Limb (tissue), 2 donors: ENCODE data around the gene KRT26.
"Not testable (repeated sequence)": the region's sequence is repeated elsewhere in the genome, so short reads cannot be mapped to it uniquely, and the experiment has no call there.

Source experiments
- DNase-seq, 2 donors: peaks; one replicate each; pipeline ENCODE4 v3.0.0-alpha.2; 2016; ENCODE audit errors: extremely low spot score in 2 of 2

The KRT26 gene

GRCh38 chr17:40794466-40794865 lies 22.5 kb upstream of the KRT26 start:
- DNase-seq, result no peak

DNA sequence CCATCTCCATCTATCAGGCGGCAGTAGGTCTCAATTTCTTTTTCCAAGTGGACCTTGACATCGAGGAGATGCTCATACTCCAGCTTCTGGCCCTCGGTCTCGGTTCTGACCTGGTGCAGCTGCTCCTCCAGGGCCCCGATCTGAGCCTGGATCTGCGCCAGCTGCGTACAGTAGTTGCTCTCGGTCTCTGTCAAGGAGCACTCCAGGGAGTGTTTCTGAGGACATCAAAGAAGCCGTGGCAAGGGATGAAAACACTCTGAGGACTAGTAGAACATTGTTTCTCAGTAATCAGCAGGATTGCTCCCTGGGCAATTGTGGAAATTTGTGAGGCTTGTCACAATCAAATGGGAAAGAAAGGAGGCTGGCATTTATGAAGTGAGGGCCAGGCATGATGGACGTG lies 21.8 kb upstream of the KRT26 start:
- DNase-seq, result no peak

GRCh38 chr17:40791787-40792436 lies 19.9 kb upstream of the KRT26 start:
- peak in 1 of 2 donors; percentile 63 for DNase-seq

DNA sequence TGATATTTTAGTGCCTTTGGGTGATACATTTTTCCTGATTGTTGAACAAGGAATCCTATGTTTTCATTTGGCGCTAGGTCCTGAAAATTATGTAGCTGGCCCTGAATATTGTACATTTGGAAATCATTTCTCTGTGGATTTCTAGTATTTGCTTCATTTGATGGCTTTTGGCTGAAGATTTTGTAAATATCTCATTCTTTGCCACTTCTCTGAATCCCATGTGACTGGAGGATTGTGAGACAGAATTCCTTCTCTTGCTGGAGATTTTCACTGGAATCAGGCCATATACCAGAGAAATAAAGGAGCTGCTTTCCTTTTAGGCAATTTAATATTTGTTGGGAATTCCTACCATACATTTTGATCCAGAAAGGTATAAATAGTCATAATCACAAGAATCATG lies 19.1 kb upstream of the KRT26 start:
- DNase-seq, result no peak

DNA sequence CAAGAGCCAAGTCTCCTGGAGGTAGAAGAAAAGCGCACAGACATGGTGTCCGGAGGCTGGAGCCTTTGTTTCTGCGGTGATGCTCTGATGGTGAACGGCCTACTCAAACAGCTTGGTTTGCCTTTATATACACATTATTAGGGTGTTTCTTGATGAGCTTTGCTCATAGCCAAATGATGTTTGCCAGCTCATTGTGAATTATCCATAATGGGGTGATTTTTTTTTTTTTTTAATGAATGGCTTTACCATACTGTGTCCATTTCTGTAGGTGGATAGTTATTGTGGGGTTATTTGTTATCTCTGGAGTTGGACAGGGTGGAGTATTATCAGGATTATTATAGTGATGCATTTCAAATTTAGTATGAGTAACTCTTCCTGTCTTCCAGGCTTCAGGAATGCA lies 10.4 kb upstream of the KRT26 start, which contains the start of gene KRT27:
TSS of gene KRT27 (minus strand) at position 101 of the 400 bp plus-strand sequence. CDS start at position 44, 57 bp downstream.
- no peak for DNase-seq

DNA sequence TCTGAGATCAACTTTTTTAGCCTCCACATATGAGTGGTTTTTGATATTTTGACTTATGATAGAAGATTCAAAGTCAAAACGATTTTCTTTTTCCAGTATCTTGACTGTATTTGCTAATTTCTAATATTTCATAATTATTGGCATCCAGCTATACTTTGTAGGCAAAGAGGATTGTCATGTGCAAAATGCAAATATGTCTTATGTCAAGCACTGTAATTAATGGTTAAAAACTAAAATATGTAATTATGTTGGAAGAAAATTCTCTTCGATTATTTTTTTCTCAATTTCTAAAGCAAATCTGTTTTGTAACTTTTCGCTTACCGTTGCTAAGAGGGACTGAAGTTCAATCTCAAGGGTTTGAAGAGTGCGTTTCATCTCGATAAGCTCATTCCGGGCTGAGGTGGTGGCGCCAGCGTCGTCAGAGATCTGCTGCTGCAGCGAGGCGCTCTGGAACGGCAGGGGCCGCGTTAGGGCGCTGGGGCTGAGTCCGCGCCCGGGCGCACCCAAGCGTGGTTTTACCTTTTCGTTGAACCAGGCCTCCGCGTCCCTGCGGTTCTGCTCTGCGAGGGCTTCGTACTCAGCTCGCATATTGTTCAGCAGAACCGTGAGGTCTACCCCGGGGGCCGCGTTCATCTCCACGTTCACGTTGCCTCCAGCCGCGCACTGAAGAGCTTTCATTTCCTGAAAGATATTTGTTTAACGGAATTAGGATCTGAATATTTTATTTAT lies 7.3 kb upstream of the KRT26 start:
- DNase-seq, result no peak

GRCh38 chr17:40778461-40778860 lies 6.5 kb upstream of the KRT26 start:
- no peak for DNase-seq

GRCh38 chr17:40777971-40778370 lies 6.0 kb upstream of the KRT26 start:
- DNase-seq, result no peak

DNA sequence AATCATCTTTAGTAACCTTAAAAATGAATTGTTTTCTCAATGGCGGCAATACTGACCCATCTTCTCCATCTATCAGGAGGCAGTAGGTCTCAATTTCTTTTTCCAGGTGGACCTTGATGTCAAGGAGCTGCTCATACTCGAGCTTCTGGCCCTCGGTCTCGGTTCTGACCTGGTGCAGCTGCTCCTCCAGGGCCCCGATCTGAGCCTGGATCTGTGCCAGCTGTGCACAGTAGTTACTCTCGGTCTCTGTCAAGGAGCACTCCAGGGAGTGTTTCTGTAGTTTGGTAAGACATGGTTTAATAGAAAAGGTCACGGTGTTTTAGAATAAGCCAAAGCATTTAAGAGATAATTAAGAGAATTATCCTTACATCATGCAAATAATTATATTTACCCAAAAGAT lies 5.5 kb upstream of the KRT26 start:
- DNase-seq, result no peak

DNA sequence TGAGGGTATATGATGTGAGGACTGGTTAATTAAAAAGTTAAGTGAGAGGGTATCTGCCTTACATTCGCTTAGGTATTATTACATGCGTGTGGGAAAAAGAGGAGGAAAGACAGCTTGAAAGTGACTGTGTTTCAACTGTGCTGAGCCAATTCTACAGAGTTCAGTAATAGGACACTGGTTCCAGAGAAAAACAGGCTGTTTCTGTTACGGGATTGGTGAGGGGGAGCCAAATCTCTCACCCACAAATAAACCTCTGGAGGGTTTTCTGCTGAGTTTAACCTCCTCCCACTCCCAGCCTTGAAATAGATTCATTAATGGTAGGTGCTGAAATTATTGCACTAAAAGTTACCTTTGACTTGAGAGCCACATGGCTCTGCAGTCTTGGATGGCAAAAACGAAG lies 3.9 kb upstream of the KRT26 start:
- DNase-seq, result peak in 1 of 2 donors; percentile 7

- no peak for DNase-seq
Measured at GRCh38 chr17:40765657-40766056, 6.3 kb downstream of the KRT26 start.

DNA sequence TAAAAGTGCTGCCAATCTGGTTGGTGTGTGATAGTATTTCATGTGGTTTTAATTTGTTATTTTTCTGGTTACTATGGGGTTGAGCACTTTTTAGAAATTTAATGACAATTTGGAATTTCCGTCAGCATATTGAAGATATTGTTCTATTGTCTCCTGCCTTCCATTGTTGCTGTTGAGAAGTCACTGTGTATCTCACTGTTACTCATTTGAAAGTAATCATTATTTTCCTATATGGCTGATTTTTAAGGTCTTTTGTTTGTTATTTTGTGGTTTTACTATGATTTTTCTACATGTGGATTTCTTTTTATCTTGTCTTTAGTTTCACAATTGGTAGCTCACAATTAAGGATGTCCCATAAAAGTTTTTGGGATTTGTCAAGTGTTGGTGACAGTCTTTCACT lies 8.2 kb downstream of the KRT26 start:
- no peak for DNase-seq

DNA sequence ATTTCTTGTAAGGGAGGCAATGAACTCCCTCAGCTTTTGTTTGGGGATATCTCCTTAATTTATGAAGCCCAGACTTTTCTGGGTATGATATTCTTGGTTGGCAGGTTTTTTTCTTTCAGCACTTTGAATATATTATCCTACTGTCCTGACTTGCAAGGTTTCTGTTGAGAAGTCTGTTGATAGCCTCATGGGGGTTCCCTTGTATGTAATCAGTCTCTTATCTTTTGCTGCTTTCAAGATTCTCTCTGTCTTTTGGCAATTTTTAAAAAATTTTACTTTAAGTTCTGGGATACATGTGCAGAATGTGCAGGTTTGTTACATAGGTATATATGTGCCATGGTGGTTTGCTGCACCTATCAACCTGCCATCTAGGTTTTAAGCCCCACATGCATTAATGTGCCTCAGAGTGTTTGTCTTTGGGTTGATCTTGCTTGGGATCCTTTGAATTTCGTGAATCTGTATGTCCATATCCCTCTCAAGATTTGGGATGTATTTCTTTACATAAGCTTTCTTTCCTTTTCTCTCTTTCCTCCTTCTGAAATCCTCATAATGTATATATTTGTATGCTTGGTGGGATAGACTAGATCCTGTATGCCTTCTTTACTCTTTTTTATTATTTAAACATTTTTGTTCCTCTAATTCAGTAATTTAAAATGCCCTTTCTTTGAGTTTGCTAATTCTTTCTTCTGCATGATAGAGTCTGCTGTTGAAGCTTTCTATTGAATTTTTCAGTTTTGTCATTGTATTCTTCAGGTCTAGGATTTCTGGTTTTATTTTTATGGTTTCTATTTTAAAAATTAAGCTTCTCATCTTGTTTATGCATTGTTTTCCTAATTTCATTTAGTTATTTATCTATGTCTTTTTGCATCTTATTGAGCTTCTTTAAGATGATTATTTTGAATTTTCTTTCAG lies 11.6 kb downstream of the KRT26 start:
- no peak for DNase-seq

DNA sequence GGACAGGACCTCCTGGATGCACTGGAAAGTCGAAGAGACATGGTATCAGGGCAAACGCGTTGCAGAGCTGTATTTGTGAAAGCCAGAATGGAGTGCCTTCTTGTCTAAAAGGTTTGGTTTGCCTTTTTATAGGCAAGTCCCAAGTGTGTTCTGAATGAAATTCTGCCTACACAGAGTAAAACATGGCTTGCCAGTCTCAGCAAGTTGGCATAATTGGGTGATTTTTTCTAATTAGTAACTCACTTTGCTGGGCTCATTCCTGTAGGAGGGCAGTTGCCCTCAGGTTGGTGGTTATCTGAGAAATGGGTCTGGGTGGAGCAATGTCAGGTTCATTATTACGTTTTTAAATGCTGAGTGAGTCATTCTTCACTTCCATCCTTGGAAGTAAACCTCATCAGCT lies 16.8 kb downstream of the KRT26 start, which contains the start of gene KRT25:
TSS of gene KRT25 (minus strand) at position 101 of the 400 bp plus-strand sequence. CDS start at position 41, 60 bp downstream.
- no peak for DNase-seq

- DNase-seq, result no peak
Measured at GRCh38 chr17:40753804-40754203, 18.2 kb downstream of the KRT26 start.

DNA sequence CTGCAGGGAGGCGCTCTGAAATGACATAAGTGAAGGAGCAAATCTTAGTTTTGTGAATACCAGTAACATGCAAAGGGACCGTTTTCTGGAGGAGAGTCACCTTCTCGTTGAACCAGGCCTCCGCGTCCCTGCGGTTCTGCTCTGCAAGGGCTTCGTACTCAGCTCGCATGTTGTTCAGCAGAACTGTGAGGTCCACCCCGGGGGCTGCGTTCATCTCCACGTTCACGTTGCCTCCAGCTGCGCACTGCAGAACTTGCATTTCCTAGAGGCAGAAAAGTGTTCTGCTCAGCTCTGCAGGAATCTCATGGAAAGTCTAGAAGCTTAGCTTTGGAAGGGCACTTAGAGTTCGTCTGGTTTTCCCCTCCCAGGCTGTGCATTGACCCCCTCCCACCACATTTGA lies 20.9 kb downstream of the KRT26 start:
- DNase-seq, result no peak

DNA sequence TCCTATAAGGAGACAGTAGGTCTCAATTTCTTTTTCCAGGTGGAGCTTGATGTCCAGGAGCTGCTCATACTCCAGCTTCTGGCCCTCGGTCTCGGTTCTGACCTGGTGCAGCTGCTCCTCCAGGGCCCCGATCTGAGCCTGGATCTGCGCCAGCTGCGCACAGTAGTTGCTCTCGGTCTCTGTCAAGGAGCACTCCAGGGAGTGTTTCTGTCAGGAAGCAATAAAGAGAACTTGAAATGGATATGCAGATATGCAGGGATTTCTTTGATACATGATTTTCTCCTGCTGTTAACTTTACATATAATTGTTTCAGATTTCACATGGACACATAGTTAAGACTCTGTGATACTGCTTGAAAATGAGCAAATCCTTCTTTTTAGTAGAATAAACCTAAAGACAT lies 21.6 kb downstream of the KRT26 start:
- no peak for DNase-seq

- DNase-seq, result not testable (repeated sequence)
Measured at GRCh38 chr17:40748666-40749065, 23.3 kb downstream of the KRT26 start.

- DNase-seq, result no peak
Measured at GRCh38 chr17:40738553-40738952, 33.4 kb downstream of the KRT26 start.

- DNase-seq, result no peak
Measured at GRCh38 chr17:40735016-40735415, 37.0 kb downstream of the KRT26 start.

DNA sequence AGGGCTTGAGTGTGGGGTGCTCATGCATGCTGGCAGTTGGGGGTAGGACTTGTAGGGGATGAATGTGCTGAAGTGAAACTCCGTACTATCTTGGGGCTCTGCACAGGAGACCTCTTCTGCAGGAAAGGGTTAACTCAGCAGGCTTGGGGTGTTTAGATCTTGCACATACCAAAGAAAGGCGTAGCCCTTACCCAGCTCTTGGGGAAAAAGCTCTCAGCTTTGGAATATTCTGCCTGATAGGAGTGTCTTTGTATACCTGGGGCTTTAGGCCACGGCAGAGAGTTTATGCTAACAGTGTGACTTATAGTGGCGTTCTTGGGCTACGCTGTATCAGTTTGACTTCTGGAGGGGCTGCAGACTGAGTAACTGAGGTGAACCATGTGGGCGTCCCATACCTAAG lies 38.0 kb downstream of the KRT26 start:
- DNase-seq, result no peak

DNA sequence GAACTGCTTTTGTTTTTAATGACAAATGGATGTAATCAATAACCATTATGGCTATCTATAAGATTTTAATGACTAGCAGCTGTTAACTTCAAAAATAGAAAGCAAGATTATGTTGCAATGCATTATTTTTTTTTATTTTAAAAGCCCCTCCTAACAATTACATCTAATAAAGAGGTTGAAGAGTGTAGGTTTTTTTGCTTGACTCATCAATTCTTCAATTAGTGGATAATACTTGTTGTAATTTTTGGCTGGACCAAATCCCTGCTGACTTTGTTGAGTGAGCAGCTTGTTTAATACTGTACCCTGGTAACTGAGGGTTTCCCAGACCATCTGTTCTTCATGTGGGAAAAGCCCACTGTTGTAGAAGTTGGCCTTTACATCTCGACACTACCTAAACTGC lies 41.0 kb downstream of the KRT26 start:
- no peak for DNase-seq
